GM12878 (cell line): ENCODE results near the gene FOS. TPM values are rescaled to one million over a fixed set of nuclear protein-coding genes. Genes with fewer than 3 reads are reported as not detected.
A peak's percentile ranks its signal among the peaks of the same experiment; 100 is the strongest.

Experiments
- ASH2L ChIP-seq: fragments of 300-600, 200-600 bp; sonication (generic); IDR thresholded peaks from 2 replicates; pipeline ENCODE4 v1.6.1; 2017; ENCODE audit warnings: low read depth, mild to moderate bottlenecking, borderline replicate concordance
- ATF3 ChIP-seq: IDR thresholded peaks from 2 replicates; pipeline ENCODE4 v1.6.1; 2011; ENCODE audit warnings: low read depth, mild to moderate bottlenecking, low read length, moderate library complexity, borderline replicate concordance; ENCODE audit errors: extremely low read depth
- DPF2 ChIP-seq: fragments of 450-650 bp; IDR thresholded peaks from 2 replicates; pipeline ENCODE4 v1.6.1; 2017; ENCODE audit warnings: mild to moderate bottlenecking
- E2F8 ChIP-seq: fragments of 450-650 bp; IDR thresholded peaks from 2 replicates; pipeline ENCODE4 v1.6.1; 2018; ENCODE audit warnings: mild to moderate bottlenecking, low read depth, moderate library complexity; ENCODE audit not compliant: partially characterized antibody
- EGR1 ChIP-seq, 2 experiments: IDR thresholded peaks; 1 replicate in 1 of 2; 2 replicates in 1 of 2; pipeline ENCODE4 v1.6.1; 2011 to 2012; ENCODE audit warnings: low read depth in 2 of 2, low read length in 2 of 2, borderline replicate concordance in 1 of 2, mild to moderate bottlenecking in 1 of 2, moderate library complexity in 1 of 2
- FOXM1 ChIP-seq: IDR thresholded peaks from 2 replicates; pipeline ENCODE4 v1.6.1; 2012; ENCODE audit warnings: low read depth, mild to moderate bottlenecking, inconsistent platforms, low read length, moderate library complexity
- GATAD2B ChIP-seq: fragments of 450-650 bp; conservative IDR thresholded peaks from 2 replicates; pipeline ENCODE4 v1.6.1; 2017; ENCODE audit warnings: low read depth, mild to moderate bottlenecking, moderate library complexity
- HCFC1 ChIP-seq: fragments of 150-350 bp; IDR thresholded peaks from 2 replicates; pipeline ENCODE4 v1.6.1; 2014; ENCODE audit warnings: low read length
- IRF5 ChIP-seq: fragments of 450-650 bp; IDR thresholded peaks from 2 replicates; pipeline ENCODE4 v1.6.1; 2017; ENCODE audit warnings: borderline replicate concordance
- KLF5 ChIP-seq: fragments of 450-650 bp; IDR thresholded peaks from 2 replicates; pipeline ENCODE4 v1.6.1; 2014; ENCODE audit warnings: mild to moderate bottlenecking; ENCODE audit not compliant: partially characterized antibody
- MEF2A ChIP-seq: IDR thresholded peaks from 2 replicates; pipeline ENCODE4 v1.6.1; 2011; ENCODE audit warnings: low read depth, mild to moderate bottlenecking, low read length, moderate library complexity; ENCODE audit not compliant: insufficient read depth
- MLLT1 ChIP-seq: fragments of 450-650 bp; IDR thresholded peaks from 2 replicates; pipeline ENCODE4 v1.6.1; 2016; ENCODE audit warnings: mild to moderate bottlenecking
- MYB ChIP-seq: fragments of 150-350 bp; IDR thresholded peaks from 2 replicates; pipeline ENCODE4 v1.6.1; 2014; ENCODE audit warnings: mild to moderate bottlenecking, low read depth, low read length, borderline replicate concordance
- NFYA ChIP-seq: IDR thresholded peaks from 2 replicates; pipeline ENCODE4 v1.6.1; 2011; ENCODE audit warnings: low read depth, mild to moderate bottlenecking, low read length, improper control_type of control experiment, borderline replicate concordance
- PAX8 ChIP-seq: fragments of 450-650 bp; IDR thresholded peaks from 2 replicates; pipeline ENCODE4 v1.6.1; 2017; ENCODE audit warnings: mild to moderate bottlenecking, moderate library complexity
- REST ChIP-seq: IDR thresholded peaks from 2 replicates; pipeline ENCODE4 v1.6.1; 2012; ENCODE audit warnings: mild to moderate bottlenecking, low read depth, low read length
- RUNX3 ChIP-seq: IDR thresholded peaks from 2 replicates; pipeline ENCODE4 v1.6.1; 2012; ENCODE audit warnings: low read length, inconsistent platforms
- SMAD5 ChIP-seq: IDR thresholded peaks from 2 replicates; pipeline ENCODE4 v1.6.1; 2016; ENCODE audit warnings: antibody characterized with exemption, low read depth
- SREBF2 ChIP-seq: IDR thresholded peaks from 2 replicates; pipeline ENCODE4 v1.6.1; 2012; ENCODE audit warnings: mild to moderate bottlenecking, low read length
- TCF7 ChIP-seq: IDR thresholded peaks from 2 replicates; pipeline ENCODE4 v1.6.1; 2014; ENCODE audit warnings: antibody characterized with exemption, borderline replicate concordance
- ZNF384 ChIP-seq: IDR thresholded peaks from 2 replicates; pipeline ENCODE4 v1.6.1; 2012; ENCODE audit warnings: low read depth, mild to moderate bottlenecking, low read length, improper control_type of control experiment, borderline replicate concordance
- polyA plus RNA-seq, 11 experiments: library from polyadenylated mRNA; depleted of rRNA in 4 of 11; unstranded in 6 of 11; stranded (reverse) in 5 of 11; fragments of >200 nt; fragmentation: Nextera tagmentation in 4 of 11; fragmentation: Illumina TruSeq in 1 of 11; extraction: Ambion mirVana in 4 of 11; extraction: Trizol in 1 of 11; gene quantifications; 1 replicate in 1 of 11; 2 replicates in 10 of 11; pipeline versions ENCODE4 v1.2.1 to v1.2.3, GENCODE V29; 2011 to 2016; ENCODE audit warnings: inconsistent platforms in 2 of 11, missing spikeins in 2 of 11, low read depth in 1 of 11
- total RNA-seq, 4 experiments: library from RNA; depleted of rRNA in 3 of 4; stranded (reverse); fragments of >200 nt in 3 of 4; fragmentation: Illumina TruSeq in 1 of 4; extraction: Trizol in 1 of 4; gene quantifications; 2 replicates each; pipeline versions ENCODE4 v1.2.1 to v1.2.3, GENCODE V29; 2013 to 2021

The FOS gene
- total and polyA plus RNA-seq, 10 of the 15 experiments (the other 5 are each of a cell fraction or from before 2014, with no cell fraction given): 0.02 to 0.95 (median 0.38) TPM

- TF ChIP-seq MEF2A (no peak), DPF2 (peak; percentile 58), PAX8 (no peak), KLF5 (peak; percentile 89), ATF3 (peak; percentile 86; the same call in 1 of the 2 replicates), HCFC1 (no peak), MYB (no peak), FOXM1 (no peak), RUNX3 (peak; percentile 17; the same call in 1 of the 2 replicates), SREBF2 (peak; percentile 31; the same call in 1 of the 2 replicates), ZNF384 (no peak), EGR1 (IDR thresholded peaks at IDR 0.05; ENCODE audit: borderline replicate concordance in 1 of 2, low read depth in 2 of 2, low read length in 2 of 2) (peak in 1 of 2 experiments; percentile 69; a peak in 1 of 3 replicates), ASH2L (no peak), MLLT1 (no peak), REST (no peak), TCF7 (no peak), SMAD5 (no peak), GATAD2B (0 out of 2 replicates have a peak, but pooled peaks have one; percentile 18), NFYA (no peak), IRF5 (no peak), E2F8 (peak; percentile 79)
These were observed 19.7 kb upstream of the FOS start (continued) for GRCh38 chr14:75258803-75259509.
